GM19455 (cell line): Measurements from ENCODE around the gene ARMC5.
A peak's percentile ranks its signal among the peaks of the same experiment; 100 is the strongest.
"Not testable (repeated sequence)": the region's sequence is repeated elsewhere in the genome, so short reads cannot be mapped to it uniquely, and the experiment has no call there.

ENCODE experiments used
- ATAC-seq: cut with Tn5 transposase; IDR thresholded peaks from one replicate; pipeline ENCODE4 v1.9.1; 2021; ENCODE audit not compliant: unreplicated experiment

The ARMC5 gene

DNA sequence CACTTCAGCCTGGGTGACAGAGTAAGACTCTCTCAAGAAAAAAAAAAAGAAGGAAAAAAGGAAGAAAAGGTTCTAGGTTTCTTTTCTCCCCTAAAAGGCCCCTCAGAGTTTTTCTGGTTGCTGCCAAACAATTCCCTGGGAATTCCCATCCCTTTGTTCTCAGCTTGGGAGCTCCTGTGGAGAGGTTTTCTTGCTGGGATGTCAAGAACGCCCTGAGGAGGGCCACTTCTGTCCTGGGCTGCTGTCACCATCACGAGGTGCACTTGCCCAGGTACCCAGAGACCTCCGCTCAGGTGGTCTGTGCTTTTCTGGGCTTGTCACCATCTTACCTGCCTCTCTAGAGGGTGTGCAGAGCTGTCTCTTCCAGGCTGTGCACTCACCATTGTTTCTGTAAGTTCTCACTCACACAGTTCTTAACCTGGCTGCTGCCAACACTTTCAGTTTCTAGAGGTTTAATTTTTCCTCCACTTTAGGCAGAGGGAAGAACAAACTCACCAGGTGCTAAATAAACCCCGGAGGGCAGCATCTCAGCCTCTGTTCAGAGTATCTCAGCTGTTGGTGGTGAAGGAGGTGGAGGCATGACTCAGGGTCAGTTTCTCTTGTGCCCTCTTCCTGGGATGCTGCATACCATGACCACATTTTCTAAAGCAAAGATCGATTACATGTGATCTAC is 28.8 kb upstream of the ARMC5 start:
- no peak for ATAC-seq

DNA sequence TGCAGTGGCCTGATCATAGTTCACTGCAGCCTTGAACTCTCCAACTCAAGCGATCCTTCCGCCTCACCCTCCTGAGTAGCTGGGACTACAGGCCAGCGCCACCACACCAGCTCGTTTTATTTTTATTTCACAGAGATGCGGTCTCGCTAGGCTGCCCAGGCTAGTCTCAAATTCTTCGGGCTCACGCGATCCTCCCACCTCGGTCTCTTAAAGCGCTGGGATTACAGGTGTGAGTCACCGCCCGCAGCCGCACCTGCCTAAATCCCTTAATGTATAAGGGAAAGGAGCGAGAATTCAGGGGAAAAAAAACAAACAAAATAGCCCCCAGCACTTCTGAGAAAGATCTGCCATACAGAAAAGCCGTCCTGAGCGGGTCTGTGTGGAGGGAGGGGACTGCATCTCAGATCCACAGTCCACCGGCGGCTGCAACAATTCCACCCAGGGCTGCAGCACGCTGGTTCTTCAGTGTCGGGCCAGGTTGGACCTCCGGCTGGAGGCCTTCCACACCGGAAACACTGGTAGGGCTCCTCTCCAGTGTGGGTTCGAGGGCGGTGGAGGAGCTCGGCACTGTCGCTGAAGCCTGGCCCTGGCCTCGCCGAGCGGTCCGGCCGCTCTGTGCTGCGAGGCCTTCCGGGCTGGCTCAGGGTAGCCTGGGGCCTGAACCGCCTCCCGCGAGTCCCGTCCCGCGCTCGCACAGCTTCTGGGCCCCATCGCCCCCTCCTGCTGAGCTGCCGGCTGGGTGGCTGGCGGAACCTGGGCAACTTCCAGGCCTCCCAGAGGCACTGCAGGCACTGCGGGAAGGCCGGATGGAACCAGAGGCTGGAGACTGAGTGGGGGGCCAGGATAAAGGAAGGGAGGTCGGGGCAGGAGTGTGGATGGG is 23.7 kb upstream of the ARMC5 start:
- ATAC-seq, result no peak

DNA sequence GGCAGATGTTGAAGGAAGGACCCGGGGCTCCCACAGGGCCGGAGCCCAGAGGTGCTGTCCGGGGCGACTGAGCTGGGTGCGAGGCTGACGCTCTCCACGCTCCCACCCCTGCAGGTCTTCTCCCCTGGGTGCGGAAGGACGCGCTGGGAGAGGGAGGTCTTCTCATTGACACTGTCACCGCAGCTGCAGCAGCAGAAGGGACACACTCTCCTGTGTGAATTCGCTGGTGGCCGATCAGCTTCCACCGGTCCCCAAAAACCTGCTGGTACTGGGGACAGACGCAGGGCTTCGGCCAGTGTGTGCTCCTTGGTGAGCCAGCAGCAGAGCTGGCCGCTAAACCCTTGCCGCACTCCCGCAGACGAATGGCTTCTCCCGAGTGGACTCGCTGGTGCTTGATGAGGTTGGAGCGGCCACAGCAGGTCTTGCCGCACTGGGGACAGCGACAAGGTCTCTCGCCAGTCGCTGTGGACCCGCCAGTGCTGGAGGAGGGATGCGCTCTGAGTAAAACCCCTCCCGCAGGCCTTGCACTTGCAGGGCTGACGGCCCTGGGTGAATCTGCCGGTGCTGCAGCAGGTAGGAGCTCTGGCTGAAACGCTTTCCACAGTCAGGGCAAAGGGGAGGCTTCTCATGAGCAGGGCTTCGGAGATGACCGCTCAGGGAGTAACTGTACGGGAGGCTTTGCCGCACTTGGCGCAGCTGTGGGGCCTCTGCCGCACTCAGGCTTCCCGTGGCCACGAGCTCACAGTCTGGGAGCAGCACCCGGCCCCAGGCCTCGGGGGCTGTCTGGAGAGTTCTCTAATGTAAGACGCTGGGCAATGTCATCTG is 22.9 kb upstream of the ARMC5 start:
- no peak for ATAC-seq

DNA sequence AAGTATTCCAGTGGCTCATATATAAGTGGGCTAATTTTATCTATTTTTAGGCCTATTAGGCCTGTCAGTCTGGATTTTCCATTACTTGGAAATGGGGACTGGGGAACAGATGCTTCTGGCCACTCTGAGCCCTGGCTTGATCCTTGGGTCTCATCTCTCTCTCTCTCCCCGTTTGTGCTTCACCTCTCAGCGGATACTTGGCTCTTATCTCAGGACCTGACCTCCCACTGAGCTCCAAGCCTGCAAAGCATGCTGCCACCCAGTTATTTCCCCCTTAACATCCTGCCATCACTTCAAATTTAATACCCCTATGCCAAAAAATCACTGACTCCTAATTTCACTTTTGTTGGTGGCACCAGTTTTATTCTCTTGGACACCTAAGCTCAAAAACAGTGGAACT is 20.9 kb upstream of the ARMC5 start:
- ATAC-seq, result no peak

DNA sequence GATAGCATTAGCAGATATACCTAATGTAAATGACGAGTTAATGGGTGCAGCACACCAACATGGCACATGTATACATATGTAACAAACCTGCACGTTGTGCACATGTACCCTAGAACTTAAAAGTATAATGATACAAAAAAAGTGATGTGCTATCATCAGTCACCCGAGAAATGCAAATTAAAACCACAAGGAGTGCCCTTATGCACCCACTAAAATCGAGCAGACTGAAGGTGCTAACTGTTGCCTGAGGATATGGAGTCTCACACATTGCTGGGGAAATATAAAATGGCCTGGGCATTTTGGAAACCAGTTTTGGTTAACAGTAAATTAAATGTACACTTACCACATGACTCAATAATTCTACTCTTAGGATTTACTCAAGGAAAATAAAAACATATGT is 20.3 kb upstream of the ARMC5 start:
- ATAC-seq, result not testable (repeated sequence)

DNA sequence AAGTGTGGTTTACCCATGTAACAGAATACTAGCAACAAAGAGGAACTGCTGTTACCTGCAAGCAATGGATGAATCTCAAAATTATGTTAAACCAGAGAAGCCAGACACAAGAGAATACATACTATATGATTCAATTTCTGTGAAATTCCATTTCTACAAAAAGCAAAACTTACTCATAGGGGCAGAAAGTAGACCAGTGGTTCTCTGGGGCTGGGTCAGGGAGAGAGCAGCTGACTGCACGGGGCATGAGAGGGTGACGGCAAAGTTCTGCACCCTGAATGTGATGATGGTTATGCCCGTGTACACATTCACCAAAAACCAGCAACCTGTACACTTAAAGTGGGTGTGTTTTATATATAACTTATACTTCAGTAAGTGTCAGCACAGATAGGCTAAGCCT is 19.8 kb upstream of the ARMC5 start:
- ATAC-seq, result no peak

DNA sequence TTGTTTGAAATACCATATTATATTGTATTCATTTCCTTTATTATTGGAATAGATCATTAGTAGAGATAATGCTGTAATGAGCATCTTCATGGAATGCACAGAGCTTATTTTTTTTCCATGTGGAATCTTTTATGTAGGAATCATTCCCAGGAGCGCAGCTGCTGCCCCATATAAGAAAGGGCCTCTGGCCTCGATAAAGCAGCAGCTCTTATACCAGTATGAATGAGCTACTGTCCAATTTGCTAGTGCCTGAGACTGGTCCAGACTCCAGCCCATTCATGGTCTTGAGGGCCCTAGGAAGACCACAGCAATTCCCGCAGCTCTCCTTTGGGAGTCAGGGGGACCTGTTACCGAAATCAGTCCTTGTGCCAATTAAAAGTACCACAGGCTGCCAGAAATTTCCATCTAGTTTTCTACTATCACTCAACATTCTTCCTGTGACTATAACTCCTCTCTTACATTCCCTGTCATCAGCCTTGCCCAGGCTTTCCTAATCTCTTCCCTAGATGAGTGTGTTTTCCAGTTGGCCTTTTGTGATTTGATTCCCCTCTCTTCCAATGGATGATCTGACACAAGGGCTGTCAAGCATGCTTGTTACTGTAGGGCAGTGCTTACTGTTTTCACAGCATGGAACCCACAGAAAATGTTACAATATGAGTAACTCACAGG is 18.7 kb upstream of the ARMC5 start:
- no peak for ATAC-seq

DNA sequence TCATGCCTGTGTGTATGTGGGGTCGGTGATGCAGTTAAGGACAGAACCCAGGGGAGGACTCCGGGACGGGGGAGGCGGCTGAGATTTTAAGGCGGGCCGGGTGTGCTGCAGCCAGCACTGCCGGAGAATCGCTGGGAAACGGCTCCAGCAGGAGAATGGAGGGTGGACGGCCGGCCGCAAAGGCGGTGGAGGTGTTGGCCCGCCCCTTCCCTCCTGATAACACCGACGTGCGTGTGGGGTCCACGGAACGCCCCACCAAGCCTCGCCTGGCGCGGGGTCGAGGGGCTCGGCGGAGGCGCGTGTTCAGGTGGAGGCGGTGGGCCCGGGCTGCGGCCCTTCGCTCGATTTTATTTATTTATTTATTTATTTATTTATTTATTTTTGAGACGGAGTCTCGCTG is 17.3 kb upstream of the ARMC5 start:
- ATAC-seq, result no peak

DNA sequence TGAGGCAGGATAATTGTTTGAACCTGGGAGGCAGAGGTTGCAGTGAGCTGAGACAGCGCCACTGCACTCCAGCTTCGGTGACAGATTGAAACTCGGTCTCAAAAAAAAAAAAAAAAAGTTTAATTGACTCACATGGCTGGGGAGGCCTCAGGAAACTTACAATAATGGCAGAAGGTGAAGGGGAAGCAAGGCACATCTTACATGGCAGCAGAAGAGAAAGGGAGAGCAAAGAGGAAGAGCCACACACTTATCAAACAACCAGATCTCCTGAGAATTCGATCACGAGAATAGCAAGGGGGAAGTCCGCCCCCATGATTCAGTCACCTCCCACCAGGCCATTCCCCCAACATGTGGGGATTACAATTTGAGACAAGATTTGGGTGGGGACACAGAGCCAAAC is 13.4 kb upstream of the ARMC5 start:
- ATAC-seq, result not testable (repeated sequence)

DNA sequence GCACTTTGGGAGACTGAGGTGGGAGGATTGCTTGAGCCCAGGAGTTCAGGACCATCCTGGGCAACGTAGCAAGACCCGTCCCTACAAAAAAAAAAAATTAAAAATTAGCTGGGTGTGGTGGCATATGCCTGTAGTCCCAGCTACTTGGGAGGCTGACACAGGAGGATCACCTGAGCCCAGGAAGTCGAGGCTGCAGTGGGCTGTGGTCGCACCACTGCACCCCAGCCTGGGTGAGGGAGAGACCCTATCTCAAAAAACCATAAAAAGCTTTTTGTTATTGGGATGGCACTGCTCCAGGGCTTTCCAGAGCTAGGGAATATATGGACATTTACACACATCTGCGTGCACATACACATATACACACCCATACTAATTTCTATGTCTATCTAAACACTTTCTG is 8.1 kb upstream of the ARMC5 start:
- ATAC-seq, result no peak

DNA sequence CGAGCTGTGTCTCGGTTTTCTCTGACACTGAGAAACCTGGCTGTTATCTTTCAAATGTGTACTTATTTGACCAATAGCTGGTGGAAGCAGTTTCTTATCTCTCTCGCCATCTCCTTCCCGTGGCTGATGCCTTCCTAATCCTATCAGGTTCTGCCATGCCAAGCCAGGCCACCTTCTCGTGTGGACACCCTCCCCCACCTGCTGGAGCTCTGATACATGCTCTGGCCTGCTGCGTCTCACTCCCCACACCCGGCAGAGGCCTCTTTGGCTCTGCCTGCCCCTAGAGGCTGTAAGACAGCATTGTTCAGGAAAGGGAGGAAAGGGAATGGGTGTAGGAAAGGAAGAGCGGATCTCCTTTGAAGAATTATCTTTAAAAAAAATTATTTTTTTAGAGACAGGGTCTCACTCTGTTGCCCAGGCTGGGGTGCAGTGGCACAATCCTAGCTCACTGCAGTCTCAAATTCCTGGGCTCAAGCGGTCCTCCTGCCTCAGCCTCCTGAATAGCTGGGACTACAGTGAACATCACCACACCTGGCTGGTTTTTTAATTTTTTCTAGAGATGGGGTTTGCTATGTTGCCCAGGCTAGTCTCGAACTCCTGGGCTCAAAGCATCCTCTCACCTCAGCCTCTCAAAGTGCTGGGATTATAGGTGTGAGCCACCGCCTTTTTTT is 7.5 kb upstream of the ARMC5 start:
- no peak for ATAC-seq

DNA sequence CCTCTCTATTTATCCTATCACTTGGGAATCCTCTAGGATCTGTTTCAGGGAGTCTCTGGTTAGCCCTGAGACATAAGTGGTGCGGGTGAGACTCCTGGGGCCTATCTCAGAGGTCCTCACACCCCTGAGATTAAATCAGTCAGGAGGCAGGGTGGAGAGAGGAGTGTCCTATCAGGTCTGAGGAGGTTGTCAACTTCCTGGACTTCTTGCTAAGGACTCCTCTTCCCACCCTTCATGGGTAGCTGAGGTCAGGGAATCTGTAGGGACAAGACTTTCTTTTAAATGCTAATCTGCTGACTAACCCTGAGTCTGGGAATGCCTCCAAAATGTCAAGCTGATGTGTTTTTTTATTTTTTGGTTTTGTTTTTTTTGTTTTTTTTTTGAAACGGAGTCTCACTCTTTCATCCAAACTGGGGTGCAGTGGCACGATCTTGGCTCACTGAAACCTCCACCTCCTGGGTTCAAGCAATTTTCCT is 6.6 kb upstream of the ARMC5 start:
- no peak for ATAC-seq

DNA sequence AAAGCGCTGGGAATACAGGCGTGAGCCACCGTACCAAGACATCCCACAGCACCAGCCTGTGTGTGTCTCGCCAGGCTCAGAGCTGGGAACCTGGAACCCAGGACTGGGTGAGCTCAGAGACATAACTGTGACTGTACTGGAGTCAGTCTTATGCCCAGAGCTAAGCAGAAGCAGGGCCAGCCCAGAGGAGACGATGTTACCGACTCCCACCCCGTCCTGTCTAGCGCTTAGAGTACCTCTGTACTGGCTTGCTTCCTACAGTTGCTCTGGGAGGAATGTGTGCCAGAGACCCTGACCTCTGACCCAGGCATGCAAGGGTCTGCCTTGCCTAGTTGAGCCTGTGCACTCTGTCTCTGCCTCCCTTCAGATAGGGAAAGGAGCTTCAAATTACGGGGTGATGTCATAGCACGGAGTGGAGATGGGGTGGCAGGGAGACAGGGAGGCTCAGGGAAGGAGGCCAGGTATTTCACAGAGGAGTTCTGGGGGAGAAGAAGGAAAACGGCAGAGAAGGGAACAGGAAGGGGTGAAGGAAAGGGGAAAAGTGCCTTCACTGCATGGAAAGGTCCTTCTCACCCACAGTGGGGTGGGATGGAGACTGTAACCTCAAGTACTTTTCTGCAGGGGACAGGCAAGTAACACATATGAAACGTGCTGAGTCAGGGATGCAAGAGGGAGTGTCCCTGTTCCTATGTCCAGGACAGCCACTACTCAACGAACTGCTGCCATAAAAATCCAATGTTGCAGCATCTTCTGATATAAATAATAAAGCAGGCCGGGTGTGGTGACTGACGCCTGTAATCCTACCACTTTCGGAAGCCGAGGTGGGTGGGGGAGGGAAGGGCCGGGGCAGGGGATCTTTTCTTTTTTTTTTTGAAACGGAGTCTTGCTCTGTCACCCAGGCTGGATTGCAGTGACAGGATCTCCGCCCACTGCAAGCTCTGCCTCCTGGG is 5.8 kb upstream of the ARMC5 start:
- no peak for ATAC-seq

DNA sequence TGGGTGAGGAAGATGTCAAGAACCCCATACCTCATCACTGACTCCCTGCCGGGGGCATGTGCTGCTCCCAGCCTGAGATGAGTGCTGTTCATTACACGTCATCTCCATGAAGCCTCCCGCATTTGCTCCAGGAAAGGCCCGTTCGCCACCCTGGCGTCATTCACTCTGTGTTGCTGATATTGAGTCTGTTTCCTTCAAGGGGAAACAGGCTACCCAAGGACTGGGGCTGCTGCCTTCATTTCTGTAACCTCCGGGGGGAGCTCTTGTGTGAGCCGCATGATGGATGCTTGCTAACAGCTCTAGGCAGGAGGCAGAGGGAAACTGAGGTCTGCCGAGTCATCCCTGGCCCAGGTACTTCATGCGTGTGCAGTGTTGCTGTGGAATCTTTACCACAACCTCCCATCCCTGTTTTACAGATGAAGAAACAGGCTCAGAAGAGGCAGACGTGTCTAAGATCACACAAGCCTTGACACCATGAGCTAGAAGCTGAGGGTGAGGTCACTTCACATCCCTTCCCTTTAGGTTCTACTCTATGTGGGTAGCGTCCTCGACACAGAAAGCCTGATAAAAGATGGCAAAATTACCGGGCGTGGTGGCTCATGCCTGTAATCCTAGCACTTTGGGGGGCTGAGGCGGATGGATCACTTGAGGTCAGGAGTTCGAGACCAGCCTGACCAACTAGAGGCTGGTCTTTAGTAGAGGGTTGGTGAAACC is 3.5 kb upstream of the ARMC5 start:
- no peak for ATAC-seq

DNA sequence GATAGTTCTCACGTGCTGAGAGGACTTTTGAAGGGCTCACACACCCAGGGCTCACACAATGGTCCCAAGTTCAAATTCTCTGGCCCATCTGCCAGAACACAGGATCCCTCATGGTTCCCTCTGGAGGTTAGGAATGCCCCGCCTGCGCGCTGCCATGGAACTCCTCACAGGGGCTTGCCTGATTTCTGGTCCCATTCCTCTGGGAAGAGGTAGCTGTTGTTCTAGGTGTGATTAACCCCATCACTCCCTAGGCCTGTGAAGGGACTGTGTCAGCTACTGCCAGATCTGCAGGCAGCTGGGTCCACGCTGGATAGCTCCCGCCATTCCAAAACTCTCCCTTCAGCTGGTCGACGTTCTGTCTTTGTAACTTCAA is 2.3 kb upstream of the ARMC5 start:
- ATAC-seq, result no peak

DNA sequence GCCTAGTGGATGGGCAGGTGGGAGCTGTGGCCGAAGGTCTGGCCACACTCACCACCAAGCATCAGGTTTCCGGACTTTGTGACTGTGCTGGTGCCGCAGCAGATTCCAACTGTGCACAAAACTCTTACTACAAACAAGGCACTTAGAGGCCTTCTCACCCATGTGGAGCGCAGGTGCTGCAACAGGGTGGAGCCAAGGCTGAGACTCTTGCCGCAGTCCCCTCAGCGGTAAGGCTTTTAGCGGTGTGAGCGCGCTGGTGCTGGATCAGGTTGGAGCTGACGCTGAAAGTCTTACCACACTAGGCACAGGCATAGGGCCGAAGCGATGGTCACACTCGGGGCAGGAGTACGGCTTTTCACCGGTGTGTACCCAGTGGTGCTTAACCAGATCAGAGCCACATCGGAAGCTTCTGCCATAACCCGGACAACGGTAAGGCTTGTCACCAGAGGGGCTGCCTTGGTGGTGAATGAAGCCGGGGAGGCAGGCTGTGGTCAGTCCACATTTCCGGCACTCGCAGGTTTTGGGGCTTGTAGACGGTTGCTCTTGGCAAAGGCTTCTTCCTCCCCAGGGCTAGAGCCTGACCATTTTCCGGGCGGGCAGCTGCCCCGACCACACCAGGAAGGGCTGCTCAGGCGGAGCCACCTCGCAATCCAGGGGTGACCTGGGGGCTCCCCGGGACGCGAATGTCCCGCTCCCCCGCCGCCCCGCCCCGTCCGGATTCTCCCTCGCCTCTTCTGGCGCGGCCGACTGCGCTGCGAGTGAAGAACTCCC is 1.0 kb upstream of the ARMC5 start:
- ATAC-seq, result peak; percentile 5

DNA sequence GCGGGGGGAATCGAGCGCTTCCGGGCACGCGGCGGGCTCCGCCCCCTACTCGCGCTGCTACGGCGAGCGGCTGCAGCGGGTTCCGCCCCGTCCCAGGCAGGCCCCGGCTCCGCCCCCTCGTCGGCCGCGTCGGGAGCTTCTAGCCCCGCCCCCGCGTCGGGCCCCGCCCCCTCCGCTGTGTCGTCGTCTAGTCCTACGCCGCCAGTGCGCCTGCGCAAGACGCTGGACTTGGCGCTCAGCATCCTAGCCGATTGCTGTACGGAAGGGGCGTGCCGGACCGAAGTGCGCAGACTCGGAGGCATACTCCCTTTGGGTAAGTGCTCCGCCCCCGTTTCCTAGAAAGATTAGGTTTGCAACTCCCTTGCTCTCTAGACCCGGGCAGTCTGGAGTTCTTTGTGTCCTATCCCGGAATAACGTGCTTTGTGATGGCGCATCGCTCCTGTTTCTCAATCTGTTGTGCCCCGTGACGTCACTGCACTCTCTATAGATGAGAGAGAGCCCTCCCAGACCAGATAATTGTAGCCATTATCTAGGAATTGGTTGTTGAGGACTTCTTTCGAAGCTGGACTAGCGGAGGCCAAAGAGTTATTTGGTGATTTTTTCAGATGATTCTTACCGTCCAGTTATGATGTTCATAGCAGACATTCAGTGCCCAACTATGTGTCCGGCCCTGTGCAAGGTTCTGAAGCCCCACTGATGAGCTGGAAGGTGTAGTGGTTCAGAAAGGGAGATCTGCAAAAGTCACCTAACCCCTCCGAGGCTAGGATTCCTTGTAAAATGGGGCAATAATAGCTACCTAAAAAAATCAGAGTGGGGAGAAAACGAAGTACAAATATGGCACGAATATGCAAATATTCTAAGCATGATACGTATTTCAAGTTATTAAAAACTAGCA is 633 bp downstream of the ARMC5 start:
- peak; percentile 70 for ATAC-seq
